GM21576 (cell line): ENCODE results near the gene FOXD4L1.
"Not testable (repeated sequence)": the region's sequence is repeated elsewhere in the genome, so short reads cannot be mapped to it uniquely, and the experiment has no call there.

Experiments
- ATAC-seq: cut with Tn5 transposase; IDR thresholded peaks from one replicate; pipeline ENCODE4 v1.9.1; 2021; ENCODE audit warnings: mild to moderate bottlenecking, moderate library complexity; ENCODE audit not compliant: unreplicated experiment

FOXD4L1 gene

DNA sequence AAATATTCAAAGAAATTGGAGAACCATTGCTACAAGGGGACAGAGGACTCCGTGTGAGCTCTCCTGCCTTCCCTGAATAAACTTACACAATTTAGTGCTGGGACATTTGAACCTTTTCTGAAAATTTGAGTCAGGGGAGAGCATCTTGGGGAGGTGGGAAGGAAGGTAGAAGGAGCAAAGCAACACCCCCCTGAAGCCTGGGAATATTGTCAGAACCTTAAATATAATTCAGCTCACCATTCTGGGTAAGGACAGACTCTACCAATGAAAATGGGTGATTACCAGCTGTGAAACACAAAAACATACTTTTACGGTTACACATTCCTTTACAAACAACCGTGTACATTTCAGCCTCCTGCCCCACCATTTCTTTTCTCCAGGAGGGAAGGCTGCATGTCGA lies at the start of gene FOXD4L1:
TSS of gene FOXD4L1 (plus strand) at position 301 of the 400 bp plus-strand sequence. CDS start 592 bp downstream, outside the sequence.
- not testable (repeated sequence) for ATAC-seq

DNA sequence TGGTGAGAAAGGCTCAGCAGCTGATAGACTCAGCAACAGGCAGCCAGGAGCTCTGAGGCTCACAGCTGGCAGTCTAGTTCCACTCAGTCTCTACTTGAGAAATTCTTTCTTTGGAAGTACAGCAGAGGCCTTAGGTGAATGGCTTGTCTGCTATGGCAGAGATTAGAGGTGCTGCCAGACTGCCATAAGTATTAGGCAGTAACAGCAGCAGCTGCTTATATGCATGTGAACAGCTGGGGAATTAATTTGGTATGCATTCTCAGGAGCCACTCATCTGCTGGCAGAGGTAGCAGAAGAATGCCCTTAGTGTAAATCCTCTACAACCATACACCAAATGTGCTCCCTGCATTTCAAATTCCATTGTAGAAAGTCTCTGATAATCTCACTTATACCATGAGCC lies 32.7 kb upstream of the FOXD4L1 start:
- ATAC-seq, result not testable (repeated sequence)

DNA sequence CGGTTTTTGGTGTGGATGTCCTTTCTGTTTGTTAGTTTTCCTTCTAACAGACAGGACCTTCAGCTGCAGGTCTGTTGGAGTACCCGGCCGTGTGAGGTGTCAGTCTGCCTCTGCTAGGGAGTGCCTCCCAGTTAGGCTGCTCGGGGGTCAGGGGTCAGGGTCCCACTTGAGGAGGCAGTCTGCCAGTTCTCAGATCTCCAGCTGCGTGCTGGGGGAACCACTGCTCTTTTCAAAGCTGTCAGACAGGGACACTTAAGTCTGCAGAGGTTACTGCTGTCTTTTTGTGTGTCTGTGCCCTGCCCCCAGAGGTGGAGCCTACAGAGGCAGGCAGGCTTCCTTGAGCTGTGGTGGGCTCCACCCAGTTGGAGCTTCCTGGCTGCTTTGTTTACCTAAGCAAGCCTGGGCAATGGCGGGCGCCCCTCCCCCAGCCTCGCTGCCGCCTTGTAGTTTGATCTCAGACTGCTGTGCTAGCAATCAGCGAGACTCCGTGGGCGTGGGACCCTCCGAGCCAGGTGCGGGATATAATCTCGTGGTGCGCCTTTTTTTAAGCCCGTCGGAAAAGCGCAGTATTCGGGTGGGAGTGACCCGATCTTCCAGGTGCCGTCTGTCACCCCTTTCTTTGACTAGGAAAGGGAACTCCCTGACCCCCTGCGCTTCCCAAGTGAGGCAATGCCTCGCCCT lies 21.6 kb upstream of the FOXD4L1 start:
- not testable (repeated sequence) for ATAC-seq

DNA sequence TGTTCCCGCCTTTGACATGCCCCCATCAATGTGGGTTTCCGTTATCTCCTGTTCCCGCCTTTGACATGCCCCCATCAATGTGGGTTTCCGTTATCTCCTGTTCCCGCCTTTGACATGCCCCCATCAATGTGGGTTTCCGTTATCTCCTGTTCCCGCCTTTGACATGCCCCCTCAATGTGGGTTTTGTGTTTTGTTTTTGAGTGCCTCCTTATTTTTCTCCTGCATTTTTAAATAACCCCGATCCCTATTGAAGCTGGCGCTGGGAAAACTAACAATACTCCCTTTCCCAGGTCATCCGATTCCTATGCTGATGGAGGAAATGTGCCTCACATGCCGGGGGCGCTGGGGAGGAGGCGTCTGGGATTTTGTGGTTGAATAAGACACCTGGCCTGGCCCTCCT lies 1.9 kb upstream of the FOXD4L1 start:
- not testable (repeated sequence) for ATAC-seq

DNA sequence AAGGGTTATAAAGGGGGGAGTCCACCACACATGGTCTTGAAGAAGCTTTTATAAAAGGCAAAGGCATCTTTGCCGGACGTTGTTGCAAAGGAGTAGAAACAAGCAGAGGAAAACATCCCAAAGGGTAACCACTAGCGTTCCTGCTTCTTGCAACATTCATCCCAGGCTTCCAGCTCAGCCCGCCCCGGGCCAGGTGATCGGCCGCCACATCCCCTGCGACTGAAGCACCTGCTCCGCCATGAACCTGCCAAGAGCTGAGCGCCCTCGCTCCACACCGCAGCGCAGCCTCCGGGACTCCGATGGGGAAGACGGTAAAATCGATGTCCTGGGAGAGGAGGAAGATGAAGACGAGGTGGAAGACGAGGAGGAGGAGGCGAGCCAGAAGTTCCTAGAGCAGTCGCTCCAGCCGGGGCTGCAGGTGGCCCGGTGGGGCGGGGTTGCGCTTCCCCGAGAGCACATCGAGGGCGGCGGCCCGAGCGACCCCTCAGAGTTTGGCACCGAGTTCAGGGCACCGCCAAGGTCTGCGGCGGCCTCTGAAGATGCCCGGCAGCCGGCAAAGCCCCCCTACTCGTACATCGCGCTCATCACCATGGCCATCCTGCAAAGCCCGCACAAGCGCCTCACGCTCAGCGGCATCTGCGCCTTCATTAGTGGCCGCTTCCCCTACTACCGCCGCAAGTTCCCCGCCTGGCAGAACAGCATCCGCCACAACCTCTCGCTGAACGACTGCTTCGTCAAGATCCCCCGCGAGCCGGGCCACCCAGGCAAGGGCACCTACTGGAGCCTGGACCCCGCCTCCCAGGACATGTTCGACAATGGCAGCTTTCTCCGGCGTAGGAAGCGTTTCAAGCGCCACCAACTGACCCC lies 787 bp downstream of the FOXD4L1 start:
- not testable (repeated sequence) for ATAC-seq

DNA sequence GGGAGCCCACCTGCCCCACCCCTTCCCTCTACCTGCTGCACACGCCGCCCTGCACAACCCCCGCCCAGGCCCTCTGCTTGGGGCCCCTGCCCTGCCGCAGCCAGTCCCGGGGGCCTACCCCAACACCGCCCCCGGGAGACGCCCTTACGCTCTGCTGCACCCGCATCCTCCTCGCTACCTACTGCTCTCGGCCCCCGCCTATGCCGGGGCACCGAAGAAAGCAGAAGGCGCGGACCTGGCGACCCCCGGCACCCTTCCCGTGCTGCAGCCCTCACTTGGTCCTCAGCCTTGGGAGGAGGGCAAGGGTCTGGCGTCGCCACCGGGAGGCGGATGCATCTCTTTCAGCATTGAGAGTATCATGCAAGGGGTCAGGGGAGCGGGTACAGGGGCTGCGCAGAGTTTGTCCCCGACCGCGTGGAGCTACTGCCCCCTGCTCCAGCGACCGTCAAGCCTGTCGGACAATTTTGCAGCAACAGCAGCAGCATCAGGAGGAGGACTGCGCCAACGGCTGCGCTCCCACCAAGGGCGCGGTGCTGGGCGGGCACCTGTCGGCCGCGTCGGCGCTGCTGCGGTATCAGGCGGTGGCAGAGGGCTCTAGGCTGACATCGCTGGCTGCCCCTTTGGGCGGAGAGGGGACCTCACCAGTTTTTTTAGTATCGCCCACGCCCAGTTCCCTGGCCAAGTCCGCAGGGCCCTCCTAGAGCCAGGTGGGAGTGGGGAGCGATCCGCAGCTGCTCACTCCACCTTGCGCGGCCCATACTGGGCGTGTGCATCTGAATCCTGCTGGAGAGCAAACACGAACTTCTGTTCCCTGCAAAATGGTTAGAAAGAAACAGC lies 1.6 kb downstream of the FOXD4L1 start:
- ATAC-seq, result not testable (repeated sequence)

DNA sequence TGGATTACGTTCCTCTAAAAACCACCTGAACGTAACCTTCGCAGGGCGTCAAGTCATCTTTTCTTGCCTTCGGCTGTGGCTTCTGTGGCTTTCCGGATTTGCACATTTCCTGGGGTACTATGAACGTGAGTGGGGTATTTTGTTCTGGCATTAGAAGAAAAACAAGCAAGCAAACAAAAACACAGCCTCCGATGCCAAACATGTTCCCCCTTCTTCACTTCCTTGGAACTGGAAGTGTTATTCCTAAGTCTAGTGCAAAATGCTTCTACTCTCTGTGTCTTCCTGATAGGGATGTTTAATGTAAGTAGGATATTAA lies 2.2 kb downstream of the FOXD4L1 start:
- not testable (repeated sequence) for ATAC-seq

DNA sequence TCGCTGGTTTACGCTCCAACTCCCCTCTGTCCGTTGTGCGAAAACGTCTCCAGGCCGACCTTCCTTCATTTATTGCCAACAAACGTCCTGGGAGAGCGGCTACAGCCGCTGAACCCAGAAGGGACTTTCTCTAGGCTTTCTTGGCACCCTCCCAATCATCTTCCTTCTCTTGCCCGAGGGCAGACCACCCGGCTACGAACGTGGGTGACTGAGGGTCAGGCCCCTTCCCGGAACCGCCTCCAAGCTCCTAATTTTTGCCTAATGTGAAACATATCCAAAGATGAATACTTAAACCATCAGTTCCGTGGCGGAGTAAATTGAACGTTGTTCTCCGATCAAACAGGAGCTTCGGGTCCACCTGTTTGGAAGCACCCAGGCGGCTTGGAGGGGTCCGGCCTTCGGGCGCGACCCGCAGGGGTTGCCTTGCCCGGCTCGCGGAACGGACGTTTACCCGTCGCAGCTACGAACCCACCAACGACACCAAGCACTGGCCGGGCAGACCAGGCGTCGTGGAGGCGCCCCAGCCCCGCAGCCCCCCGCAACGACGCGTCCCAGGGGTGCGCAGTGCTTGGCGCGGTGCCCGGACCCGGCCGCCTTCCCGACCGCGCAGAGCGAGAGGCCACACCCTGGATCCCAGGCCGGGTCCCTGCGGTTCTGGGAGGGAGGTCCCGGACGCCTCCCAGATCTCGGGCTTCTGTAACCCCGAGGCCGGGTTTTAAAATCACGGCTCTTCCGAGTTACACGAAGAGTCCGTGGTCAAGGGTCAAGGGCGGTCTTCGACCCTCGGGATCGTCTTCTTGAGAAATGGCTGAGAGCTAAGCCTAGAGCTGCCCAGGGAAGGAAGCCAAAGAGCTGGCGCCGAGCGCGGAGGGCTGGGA lies 4.0 kb downstream of the FOXD4L1 start:
- peak; percentile 17 for ATAC-seq

DNA sequence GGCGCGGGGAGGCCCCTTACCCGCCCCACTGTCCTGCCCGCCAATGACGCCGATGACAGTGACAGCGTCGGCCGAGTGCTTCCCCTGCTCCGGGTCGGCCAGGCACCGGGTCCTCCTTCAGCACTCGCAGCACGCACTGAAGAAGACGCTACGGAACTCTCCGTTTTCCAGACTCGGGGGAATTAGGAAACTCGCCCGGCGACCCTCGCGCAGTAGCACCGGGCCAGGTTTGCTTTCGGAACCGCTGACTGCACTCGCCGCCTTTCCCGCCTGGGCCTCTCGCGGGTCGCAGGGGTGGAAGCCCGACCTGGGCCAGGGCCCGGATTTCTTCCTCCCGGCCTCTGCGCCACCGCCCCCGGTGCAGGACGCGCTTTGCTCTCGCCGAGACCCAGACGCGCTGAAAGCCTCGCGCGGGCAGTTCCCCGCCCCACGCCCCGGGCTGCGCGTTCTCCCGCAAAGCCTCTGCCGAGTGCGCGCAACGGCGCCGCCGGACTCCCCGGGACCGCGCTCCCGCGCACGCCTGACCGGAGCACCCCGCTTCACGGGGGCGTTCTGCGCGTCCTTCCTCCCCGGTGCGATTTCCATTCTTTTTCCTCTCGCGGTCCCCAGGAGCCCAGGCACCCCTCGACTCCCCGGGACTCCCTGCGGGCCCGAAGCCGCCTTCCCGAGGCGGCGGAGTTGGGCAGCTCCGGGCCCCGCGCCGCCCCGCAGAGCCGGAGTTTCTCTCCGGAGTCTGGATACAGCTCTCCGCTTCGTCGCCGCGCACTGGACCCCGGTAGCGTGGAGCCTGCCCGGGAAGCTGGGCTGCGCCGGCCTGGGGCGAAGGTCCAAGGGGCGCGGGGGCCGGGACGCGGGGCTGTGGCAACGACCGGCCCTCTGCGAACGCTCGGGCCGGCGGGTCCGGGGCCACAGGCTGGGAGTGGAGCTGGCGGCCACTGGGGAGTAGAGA lies 4.9 kb downstream of the FOXD4L1 start:
- ATAC-seq, result peak; percentile 79

DNA sequence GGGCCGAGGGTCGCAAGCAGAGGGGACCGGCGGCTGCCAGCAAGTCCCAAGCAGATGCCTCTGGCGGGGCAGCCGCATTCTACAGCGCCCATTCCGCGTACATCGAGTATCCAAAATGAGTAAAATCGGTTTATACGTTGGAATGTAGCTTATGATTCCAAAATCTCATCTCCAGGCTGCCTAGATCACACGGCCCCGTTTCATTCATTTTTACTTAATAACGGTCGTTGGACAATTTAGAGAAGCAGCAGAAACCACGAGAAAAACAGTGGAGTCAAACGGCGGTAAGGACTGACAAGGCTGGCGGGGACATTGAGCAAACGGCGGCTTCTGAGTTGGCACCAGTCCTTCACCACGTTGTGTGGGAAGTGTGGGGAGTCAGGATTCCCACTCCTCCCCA lies 5.6 kb downstream of the FOXD4L1 start:
- not testable (repeated sequence) for ATAC-seq

DNA sequence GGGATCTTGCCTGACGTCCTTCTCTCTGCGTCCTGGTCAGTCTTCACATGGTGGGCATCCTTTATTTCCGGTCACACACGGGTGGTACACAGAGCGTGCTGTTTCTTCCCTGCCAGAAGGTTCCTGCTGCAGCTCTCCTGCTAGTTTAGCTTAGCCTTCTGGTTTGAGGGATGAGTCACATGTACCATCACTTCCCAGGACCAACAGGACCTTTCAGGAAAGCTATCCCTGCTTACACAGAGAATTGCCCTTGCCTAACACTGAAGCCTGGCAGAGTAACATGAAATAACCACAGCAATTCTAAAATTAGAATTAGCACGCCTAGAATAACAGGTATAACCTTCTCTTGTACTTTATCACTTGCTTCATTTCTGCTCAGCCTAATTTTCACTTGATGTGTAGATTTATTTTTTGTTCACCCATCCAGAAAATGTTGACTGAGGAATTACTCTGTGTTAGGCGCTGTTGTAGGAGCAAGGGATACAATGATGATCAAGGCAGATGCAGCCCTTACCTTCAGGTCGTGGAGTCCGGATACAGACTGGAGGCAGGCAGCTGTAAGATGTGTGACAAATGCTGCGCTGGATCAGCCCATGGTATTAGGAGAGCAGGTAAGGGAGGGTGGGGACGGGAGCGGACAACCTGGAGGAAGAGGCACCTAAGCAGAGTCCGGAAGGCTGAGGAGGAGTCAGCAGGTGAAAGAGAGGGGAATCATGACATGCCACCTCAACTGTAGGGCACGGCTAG lies 9.1 kb downstream of the FOXD4L1 start:
- not testable (repeated sequence) for ATAC-seq

DNA sequence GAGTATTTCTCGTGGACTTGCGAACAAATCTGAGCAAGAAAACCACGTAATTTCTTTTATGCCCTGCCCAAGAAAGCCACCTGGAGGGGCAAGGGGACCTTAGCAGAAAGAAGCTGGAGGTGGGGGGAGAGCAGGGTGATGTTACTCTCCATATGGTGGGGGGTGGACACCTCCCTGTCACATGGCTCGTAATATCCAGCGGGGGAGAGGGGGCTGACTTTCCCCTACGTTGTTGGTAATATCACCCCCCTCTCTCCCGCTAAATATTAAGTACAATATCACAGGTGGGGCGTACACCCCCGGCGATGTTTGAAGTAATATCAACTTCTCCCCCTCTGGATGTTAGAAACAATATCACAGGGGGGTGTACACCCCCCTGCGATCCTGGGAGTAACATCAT lies 9.7 kb downstream of the FOXD4L1 start:
- ATAC-seq, result not testable (repeated sequence)

DNA sequence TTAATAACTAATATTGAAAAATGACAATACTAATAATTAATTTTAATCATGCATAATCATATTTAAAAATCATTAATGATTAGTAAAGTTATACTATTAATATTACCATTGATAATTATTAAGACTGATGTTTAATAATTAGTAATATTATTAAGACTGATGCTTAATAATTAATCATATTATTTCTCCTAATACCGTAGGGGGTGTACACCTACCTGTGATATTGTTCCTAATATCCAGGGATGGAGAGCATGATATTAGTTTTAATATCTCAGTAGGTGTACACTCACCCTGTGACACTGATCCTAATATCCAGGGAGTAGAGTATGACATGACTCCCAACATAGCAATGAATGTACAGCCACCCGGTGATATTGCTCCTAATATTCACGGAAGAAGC lies 12.4 kb downstream of the FOXD4L1 start:
- ATAC-seq, result not testable (repeated sequence)

DNA sequence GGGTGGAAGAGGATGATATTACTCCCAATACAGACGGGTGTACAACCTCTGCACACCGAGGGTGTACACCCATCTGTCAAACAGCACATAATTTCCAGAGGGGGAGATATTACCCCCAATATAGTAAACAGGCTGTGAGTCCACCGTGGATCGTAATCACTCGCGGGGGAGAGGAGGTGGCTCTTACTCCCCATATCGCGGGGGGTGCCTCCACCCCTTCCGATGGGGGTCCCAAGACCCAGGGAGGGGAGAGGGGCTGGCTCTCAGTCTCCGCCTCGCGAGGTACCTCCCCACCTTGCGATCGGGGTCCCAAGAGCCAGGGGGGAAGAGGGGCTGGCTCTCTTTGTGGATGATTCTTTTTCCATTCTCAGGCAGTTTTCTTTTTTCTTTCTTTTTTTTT lies 13.4 kb downstream of the FOXD4L1 start:
- ATAC-seq, result not testable (repeated sequence)

DNA sequence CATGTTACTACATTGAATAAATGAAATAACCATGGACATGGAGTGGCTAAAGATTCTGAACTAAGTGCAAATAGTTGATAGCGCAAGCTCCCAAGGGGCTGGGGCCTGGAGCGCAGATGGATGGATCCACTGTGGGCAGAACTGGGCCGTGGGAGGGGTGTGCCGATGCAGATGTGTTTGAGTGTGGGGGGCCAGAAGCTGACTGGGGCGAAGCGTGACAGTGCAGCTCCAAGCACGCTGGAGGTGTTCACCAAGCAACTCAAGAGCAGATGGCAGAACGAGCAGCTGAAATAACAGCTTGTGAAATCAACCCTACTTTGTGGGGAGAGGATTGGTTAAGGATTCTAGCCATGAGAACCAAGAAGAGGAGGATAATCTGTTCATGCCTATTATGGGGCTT lies 17.0 kb downstream of the FOXD4L1 start:
- ATAC-seq, result not testable (repeated sequence)

DNA sequence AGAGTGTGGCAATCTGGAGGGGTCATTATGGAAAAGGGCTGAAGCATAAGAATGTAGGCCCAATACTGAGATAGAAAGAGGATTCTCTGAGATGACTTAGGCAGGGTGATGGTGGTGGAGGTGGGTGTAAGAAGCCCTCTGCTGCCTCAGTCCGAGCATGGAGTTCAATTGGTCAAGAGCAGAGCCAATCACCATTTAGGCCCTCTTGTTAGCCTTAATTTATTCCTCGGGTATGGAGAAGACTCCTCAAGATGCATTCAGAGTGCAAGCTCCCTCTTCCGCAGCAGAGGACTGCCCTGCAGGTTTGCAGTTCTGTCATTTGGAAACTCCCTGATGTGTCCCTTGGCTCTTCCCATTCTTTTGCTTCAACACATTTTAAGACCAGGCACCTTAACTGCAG lies 17.5 kb downstream of the FOXD4L1 start:
- not testable (repeated sequence) for ATAC-seq

DNA sequence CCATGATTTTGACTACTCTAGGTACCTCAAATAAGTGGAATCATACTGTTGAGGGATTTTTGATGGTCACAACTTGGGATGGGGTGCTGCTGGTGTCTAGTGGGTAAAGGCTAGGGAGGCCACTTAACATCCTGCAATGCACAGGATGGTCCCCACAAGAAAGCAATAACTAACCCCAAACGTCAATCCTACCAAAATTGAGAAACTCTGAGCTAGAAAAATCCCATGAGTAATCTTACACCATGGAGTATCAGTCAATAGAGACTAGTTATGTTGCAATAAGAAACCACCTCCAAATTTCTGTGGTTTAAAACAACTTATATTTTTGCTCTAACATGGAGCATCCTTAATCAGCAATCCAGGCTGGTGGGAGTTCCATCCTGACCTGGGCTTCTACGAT lies 18.6 kb downstream of the FOXD4L1 start:
- ATAC-seq, result not testable (repeated sequence)

DNA sequence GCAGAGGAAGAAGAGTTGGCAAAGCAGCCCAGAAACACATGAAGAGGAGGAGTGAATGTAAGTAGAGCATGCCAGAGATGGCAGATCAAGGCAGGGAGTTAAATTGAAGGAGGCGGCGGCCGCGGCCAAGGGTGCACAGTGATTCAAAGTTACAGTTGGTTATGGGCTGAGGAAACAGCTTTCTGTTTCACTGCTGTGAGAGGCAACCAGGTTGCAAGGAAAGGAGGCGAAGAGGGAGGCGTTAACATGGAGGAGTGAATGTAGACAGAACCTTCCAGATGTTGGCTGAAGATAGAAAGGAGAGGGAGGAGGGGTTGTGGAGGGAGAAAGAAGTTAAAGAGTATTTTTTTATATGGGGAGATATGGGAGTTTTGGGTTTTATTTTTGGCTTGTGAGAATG lies 22.4 kb downstream of the FOXD4L1 start:
- ATAC-seq, result not testable (repeated sequence)
